ENCODE results near the gene ASTN2.

ASTN2 gene

DNA sequence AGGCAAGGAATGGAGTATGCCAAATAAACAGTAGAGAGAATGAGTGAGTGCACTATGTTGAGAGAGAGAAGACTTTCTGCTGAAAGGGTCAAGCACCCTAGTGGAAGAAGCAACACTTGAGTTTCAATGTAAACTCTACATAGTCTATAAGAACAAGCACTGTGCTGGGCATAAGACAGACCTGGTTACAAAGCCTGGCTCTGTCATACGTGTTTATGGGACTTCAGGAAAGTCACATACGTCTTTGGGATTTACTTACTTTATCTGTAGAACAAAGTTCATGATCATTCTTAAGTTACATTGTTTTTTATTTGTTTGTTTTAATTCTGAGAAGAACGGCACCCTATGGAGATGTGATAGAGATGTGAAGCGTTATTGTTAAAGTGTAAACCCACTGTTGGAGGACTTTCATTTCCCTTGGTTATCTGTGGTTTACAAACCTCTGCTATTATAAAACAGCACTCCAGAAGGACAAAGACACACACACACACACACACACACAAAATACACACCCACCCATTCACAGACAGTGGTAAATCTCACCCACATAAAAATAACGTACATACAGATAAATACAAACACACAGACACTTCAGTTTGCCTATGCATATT, 798.4 kb downstream of the ASTN2 start:
- no peak for DNase-seq (ENCODE audit: low read depth)

DNA sequence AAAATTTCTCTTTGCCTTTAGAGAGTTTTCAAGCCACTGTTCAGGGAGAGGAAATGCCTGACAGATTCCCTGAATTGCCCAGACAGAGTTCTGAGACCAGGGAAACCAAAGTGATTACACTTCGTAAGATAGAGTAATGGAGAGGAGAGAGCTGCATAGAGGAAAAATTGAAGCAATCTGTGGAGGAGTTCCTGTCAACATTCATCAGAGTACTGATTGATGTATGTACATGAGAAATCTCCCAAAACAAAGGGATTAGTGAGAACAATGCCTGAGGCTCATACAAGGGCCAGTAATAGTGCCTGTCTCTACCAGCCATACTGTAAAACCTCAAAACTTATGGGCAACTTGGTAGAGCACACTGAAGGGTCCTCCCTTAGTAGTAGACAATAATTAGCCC, 806.8 kb downstream of the ASTN2 start:
- no peak for DNase-seq (ENCODE audit: low read depth)

DNA sequence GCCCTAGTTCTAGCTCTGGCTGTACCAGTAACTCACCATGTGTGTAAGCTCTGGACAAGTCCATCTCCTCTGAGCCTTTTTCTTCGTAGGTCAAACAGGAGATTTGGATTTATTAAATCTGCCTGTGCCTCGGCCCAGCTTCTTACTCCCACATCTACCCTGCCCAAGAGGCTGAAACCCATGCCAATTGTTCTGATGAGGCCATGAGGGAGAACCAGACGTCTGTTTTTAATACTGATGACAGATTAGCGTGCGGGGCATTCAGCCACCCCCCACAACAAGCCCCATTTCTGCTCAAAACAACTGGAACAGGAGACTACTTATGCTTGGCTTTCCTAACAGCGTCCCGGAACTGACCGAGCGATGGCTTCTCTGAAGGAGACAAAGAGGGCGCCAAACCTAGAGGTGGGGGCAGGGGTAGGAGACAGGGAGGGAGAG, 808.9 kb downstream of the ASTN2 start:
- DNase-seq (ENCODE audit: low read depth): no peak

DNA sequence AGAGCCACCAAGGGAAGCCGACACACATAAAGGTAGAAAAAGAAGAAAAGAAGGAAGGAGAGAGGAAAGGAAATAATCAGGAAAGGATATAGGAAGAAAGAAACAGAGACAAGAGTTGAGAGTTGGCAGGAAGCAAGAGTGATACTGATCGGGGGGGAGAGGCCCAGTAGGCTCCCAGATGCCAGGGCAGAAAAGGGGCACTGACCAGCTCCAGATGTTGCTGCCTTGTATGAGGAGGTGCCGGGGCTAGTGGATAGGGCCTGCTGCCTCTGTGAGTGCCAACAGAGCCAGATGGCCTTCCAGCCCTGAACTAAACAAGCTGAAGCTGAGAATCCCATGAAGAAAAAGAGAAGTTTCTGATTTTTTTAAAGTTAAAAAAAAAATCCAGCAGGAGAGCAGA, 809.8 kb downstream of the ASTN2 start:
- DNase-seq (ENCODE audit: low read depth): no peak

DNA sequence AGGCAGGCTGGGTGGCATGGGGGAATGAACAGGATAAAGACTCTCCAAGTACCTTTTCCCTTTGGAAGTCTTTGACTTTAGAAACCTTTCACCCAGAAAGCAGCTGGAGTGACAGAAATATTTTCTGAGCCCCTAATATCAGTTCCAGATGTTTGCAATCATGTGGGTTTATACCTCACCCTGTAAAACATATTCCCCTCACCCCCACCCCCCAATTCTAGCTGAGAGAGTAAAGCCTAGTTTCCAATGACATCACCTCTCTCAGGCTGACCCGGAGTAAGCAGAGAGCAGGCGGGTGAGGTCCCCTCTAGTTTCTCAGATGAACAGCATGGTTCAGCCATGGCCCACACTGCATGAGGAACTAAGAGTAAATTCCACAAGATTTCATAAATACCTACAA, 810.6 kb downstream of the ASTN2 start:
- no peak for DNase-seq (ENCODE audit: low read depth)

DNA sequence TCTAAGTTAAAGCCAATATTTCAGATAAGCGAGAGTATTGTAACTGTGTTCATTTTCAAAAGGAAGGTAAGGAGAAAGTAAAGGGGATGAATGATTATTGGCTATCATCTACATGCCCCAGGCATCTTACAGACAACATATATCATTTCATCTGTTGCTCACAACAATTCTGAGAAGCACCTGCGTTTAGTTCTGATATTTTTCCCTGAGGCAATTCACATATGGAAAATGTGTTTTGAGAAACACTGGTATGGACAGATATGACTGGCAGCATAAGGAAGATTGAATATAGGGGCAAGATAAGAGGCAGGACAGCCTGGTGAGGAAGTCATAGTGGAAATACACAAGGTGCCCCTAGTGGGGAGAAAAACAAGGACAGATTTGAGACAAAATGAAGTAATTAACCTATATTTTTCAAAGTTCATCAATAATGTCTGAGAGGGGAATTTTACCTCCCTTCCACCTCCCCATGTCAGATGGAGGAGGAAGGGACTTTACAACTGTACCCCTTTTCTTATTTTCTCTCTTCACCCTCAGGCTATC, 815.4 kb downstream of the ASTN2 start:
- no peak for DNase-seq (ENCODE audit: low read depth)

DNA sequence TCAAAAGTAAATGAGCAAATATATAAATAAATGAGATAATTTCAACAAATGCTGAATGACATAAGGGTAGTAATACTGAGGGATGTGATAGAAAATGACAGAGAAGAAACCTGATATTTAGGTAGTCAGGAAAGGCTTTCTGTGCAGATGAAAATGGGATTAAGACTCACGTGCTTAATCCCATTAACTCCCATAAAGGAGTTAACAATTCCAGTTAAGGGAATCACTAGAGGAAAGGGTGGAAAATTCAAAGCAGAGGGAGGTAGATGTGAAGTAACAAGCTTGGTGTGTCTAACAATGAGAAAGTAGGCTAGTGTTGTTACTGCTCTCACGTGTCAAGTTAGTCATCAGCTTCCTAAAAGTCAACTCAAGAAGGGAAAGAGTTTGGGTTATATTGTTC, 818.2 kb downstream of the ASTN2 start:
- no peak for DNase-seq (ENCODE audit: low read depth)

DNA sequence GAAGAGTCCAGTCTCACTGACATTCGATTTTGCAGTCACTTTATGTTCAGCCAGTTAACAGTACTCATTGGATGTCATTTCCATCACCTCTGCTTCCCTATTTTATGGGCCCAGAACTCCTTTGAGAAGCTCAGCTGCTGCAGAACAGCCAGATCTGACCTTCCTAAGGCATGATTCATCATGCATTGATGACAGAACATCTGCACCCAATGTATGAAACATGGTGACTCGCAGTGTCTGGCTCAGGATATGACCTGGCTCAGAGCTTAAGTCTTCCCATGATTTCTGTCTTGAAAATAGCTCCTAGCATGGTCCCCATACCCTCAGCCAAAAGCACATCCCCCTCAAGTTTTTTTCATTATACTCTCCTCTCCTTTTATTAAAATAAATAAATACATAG, 820.3 kb downstream of the ASTN2 start:
- peak; percentile 91 for DNase-seq (ENCODE audit: low read depth)

DNA sequence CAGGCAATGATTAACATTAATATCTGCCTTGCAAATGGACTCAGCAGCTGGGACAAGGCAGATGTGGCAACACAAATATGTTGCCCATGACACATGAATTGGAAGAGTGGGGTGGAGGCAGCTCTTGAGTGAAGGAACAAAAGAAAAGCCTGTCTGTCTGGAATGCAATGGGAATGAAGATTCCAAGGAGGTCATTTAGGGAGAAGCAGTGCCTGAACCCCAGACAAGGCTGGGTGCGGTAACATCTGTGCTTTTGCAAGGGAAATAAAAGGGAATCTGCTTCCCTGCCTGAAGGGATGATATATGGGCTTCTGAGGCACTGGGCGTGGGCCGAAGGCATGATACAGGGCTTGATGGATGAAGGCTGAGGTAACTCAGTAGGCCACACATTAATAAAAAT, 821.9 kb downstream of the ASTN2 start:
- no peak for DNase-seq (ENCODE audit: low read depth)

DNA sequence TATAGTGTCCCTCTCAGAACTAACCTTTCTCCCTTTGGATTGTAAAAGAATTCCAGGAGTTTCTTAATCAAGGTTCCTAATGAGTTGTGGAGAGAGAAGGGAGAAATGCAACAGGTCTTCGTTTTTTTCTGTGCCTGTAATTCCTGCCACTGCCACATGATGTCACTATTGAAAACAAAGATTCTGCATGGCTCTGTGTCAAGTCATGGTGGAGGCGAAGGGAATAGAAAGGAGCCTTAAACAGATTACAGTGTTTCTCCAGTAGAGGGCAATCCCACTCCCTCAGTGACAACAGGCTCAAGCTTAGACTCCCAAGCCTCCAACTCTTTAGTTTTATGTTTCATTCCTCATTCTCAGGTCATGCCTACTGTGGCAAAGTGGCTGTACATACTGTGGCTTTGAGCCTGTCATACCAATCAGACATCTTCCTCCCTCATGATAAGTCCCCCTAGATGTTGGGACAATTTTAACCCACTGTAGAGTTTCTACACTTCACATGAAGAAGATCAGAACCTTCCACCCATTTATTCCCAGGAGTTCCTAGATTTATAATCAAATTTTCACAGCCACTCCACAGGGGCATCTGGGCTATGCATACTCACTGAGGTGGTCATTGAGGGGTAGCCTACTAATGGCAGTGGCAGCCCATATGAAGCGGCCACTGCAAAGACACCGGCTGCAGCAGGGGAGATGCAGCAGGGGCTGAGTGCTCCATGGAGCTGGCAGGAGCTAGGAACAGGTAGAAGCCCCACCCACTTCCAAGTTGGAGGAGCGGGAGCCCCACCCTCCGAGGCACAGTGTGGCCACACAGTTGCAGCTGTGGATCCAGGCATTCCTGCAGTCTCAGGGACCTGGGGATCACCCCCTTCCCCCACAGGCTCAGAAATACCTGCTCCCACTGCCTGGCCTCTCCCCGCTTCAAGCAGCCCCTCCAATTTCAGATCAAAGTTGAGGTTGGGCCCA, 825.2 kb downstream of the ASTN2 start:
- peak; percentile 77 for DNase-seq (ENCODE audit: low read depth)

DNA sequence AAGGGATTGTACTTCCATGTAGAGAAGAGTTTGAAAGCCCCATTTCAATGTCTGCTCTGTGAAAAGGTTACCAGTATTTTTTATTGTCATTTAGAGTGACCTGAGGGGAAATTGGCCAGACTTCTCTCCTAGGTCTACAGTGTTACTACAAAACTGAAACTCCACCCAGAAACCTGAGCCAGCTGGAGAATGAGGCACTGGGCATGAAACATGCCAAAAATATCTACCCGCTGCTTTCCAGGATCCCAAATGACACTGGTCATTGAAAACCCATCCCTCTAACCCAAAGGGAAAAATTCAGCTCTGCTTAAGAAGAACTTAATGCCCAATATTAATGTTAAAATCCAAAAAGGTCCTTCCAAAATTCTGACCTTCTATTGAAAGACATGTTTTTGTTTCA, 826.9 kb downstream of the ASTN2 start:
- DNase-seq (ENCODE audit: low read depth): no peak

DNA sequence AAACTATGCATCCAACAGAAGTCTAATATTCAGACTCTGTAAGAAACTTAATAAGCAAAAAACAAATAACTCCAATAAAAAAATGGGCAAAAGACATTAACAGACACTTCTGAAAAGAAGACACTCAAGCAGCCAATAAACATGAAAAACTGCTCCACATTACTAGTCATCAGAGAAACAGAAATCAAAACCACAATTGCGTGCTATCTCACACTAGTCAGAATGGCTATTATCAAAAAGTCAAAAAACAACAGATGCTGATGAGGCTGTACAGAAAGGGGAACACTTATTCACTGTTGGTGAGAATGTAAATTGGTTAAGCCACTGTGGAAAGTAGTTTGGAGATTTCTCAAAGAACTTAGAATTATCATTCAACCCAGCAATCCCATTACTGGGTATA, 829.0 kb downstream of the ASTN2 start:
- DNase-seq (ENCODE audit: low read depth): peak; percentile 23

DNA sequence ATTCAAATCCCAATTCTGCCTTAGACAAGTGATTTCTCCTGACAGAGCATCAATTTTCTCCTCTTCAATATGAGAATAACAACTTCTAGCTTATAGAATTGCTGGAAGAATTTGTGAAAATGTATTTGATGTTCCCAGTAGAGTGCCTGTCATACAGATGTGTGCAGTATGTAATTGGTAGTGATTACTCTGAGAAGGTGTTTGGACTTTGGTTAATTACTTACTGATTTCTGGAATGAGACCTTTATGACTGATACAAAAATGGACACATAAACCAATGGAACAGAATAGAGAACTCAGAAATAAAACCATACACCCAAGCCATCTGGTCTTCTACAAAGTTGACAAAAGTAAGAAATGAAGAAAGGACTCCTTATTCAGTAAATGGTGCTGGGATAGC, 829.7 kb downstream of the ASTN2 start:
- DNase-seq (ENCODE audit: low read depth): no peak

DNA sequence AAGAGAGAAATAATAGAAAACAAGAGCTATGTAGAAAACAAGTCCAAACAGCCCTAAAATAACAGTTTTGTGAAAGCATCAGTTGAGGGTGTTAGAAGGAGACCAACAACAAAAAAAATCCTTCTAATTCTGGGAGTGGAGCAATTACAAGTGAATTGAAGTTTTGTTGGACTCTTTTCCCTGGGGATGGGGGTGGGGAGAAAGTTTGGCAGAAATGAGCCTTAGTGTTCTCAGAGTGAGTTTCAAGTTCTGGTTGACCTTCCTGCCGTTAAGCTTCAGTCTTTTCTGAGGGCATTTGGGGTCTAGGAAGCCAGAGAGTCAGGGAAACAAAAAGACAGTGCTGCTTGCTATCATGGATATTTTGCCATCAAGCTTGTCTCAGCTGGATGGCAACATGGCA, 834.0 kb downstream of the ASTN2 start:
- DNase-seq (ENCODE audit: low read depth): no peak

DNA sequence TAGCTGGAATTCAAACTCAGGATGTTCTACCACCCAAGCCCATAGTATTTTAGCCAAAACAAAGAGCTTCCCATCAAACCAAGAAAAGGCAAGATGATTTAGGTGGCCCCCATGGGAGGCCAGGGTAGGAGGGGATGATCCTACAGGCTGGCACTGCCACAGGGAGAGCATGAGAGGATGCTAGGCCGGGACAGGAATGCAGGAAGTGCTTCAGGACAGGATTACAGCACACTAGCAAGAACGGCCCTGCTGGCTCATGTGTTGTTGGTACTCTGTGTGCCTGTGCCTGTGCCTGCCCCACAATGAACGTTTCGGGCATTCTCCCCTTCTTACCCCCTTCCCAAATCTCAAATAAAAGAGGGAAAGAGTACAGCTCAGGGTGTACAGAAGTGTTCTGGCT, 838.5 kb downstream of the ASTN2 start:
- peak; percentile 44 for DNase-seq (ENCODE audit: low read depth)

DNA sequence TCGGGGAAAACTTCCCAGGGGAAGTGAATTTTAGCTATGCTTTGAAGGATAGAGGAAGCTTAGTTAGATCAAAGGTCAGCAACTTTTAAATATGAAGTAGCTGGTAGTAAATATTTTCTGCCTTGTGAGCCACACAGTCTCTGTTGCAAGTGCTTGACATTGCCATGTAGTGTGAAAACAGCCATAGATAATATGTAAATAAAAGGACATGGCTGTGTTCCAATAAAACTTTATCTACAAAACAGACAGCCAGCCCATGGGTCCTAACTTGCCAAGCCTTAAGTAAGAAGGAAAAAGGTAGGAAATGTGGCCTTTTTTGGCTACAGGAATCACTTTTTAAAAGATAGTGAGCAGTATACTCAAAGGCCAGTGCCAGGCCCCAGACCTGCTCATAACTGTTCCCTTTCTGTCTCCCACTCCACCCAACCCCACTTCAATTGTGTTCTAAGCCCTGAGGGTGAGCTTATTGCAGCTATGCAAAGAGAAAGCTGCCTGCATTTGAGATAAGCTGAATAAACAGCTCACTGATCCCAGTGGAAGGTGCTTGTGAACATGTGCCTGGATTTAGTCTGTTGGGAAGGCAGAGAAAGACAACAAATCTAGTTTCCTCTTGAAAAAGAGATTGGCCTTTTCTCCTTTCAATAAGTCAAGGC, 840.7 kb downstream of the ASTN2 start:
- no peak for DNase-seq (ENCODE audit: low read depth)

DNA sequence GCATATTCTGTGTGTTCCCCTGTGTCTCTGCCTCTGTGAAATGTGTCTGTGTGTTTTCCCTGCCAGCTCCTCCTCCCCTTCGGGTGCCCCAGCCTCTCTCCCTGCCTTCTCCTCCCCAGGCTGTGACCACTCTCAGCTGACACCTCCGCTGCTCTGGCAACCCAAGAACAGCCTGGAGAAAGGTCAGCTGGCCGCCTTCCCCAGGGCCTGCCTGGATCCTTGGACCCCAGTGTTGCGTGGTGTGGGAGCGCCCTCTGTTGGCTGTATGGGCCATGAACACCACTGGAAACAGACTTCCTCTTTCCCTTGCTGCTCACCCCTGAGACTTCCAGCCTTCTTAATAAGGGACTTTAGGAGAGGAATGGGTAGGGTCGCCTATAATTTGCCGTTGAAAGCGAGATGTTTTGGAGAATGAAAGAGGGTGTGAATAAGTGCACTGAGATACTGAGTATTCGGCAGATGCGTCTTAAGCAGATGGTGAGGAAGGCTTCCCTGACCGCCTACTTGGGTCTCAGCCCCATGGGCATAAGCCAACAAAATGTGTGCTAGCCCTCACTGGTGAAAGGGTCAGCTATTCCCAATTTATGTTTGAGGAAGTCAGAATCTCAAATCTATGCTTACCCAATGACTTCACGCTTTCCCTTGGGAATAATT, 842.6 kb downstream of the ASTN2 start:
- DNase-seq (ENCODE audit: low read depth): peak; percentile 85

DNA sequence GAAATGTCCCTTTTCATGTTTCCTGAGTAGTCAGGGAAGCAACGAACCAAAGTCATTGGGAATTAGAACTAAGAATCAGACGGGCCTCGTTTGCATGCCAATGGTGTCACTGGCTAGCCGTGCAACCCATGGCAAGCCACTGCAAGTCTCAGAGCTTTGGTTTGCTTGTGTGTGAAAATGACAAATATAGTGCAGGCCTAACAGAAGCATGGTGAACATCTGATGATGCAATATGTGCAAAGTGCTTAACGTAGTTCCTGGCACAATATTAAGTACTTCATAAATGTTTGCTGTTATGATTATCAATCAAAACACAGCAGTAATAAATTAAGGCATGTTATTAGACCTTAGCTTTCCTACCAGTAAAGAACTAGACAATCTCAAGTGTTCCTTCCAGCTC, 845.7 kb downstream of the ASTN2 start:
- DNase-seq (ENCODE audit: low read depth): no peak

DNA sequence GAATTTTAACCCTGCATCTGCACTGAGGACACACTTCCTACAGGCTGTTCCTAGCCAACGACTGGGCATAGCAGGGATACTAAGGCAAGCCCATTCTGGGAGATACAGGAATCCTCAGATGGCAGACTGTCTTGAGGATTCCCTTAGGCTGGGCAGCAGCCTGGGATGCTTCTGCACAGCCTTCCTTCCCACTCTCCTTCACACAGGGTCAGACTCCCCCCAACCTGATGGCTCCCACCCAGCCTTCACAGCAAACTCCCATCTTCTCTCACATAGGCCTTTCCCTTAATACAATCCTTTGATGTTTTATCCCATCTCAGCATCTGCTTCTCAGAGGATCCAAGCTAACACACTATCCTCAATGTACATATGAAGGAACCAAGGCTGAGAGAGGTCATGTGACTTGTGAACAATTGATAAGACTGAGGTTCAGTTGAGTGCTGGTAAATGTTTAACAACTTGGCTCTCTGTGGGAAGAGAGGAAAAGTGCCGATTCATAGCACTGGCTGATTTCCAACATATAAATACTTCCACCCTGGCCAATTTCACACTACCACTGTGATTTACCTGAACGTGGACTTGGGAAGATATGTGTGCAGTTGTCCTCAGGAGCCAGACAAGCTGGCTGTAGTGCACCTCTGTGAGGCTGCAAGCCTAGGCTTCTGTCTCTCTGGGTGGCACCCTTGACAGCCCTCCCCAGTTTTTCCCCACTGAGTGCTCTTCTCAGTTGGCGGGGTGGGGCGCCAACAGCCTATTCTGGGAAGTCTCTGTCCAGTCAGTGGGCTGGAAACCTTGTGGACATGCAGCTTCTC, 848.0 kb downstream of the ASTN2 start:
- peak; percentile 84 for DNase-seq (ENCODE audit: low read depth)

DNA sequence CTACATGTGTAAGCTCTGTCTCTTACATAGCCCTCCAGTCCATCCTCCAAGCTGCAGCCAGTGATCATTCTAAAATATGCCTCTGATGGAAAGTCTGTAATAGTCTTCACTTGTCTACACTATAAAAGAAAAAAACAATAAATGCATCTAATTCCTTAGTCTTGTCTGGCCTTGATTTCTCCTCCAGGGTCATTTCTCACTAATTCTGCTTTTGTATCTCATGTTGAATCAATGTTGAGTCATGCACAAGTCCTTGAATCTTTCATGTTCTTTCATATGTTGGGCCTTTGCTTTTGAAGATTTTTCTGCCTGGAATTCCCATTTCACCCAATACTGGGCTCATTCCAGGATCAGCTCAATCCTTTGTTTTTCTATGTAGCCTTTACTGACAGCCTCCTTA, 848.9 kb downstream of the ASTN2 start:
- peak; percentile 47 for DNase-seq (ENCODE audit: low read depth)

DNA sequence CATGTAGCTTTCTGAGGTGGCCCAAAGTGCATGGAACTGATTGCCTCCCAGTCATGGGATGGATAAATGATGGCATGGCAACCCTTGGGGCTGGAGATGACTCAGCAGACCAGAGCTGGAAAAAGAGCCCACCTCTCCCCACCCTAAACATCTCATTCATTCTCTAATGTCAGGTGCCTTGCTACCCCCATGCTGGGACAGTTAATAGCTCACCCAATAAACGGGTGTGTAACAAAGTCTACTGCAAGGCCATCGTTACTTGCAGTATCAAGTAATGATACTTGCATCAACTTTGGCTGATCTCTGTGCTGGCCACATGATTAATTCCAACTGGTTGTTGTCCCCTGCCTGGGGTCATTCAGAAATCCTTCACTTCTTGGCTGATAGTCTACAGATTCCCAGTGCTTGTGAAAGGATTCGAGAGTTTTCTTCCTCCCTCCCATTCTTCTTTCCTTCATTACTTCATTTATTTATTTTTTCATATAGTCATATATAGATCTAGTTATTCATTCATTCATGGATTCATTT, 850.5 kb downstream of the ASTN2 start:
- no peak for DNase-seq (ENCODE audit: low read depth)
